ENCODE data around the gene AFF3. TPM values are rescaled to one million over a fixed set of nuclear protein-coding genes. Genes with fewer than 3 reads are reported as not detected.

Gene AFF3
- total RNA-seq, 1 experiment from 2014 or later = 0.22 TPM

DNA sequence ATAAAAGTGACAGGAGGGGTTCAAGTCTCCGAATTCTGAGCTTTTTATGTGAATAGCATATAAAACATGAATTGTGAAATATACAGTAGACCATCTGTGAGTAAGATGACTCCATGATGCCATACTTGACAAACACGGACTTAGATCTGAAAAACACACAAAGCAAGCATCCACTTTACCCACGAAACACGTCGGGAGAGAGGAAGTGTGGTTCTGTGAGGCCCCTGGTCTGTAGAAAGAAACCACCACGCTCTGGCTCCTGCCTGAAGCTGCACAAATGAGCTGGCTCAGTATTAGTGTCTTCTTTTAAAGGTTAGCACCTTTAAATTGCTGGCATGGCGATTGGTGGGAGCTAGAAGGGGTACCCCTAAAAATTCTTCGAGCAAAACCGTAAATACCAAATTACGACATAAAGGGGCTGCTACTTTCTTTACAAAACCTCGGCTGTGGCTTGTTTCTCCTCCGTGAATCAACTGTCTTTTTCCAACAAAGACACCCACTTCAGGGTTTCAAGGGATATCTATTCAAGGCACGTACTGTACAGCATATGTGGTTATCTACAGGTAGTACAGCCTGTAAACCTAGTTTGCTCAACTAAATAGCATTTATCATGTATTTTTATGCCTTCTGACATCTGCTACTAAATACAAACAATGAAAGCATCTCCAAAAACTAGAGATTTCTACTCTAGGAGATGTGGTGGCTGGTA is 70.9 kb downstream of the AFF3 start:
- Histone ChIP-seq H3K4me1 (ENCODE audit: insufficient read depth, low read length) (0 out of 2 replicates have a peak, but pooled peaks cover 2% of the 10 kb centered on the region), H3K18ac (ENCODE audit: insufficient read length, low read depth, low read length) (no peak overlapping the region), H2AK5ac (ENCODE audit: insufficient read length, low read length) (no peak overlapping the region), H3K9ac (ENCODE audit: extremely low read depth, insufficient read length, low read length) (no peak overlapping the region), H3K27ac (ENCODE audit: insufficient read length, low read depth, low read length) (no peak overlapping the region), H3K23ac (ENCODE audit: insufficient read length, low read depth, low read length) (no peak overlapping the region), H4K8ac (replicated peaks; ENCODE audit: insufficient read length, low read depth, low read length) (no peak overlapping the region), H3K56ac (ENCODE audit: insufficient read length, low read depth, low read length) (no peak overlapping the region), H4K20me1 (ENCODE audit: control insufficient read depth, insufficient read depth, insufficient read length) (no peaks in the 10 kb centered on the region), H2BK5ac (ENCODE audit: insufficient read length, low read length) (no peak overlapping the region), H4K91ac (ENCODE audit: insufficient read length, low read depth, low read length) (no peak overlapping the region), H3K27me3 (ENCODE audit: insufficient read depth, low read length) (no peaks in the 10 kb centered on the region), H3K79me2 (ENCODE audit: insufficient read depth, low read length) (no peaks in the 10 kb centered on the region), H2BK20ac (ENCODE audit: low read depth, low read length, poor library complexity, severe bottlenecking) (no peak overlapping the region), H3K4me2 (ENCODE audit: insufficient read depth, insufficient read length, low read length) (no peak overlapping the region), H3K9me3 (ENCODE audit: control insufficient read depth, low read depth, low read length) (no peaks in the 10 kb centered on the region), H3K14ac (ENCODE audit: insufficient read depth, low read length) (no peak overlapping the region), H3K4ac (ENCODE audit: low read depth, low read length) (no peak overlapping the region), H2BK12ac (ENCODE audit: insufficient read length, low read depth, low read length) (no peak overlapping the region), H4K5ac (ENCODE audit: insufficient read length, low read depth, low read length) (no peak overlapping the region), H2BK15ac (ENCODE audit: low read depth, low read length) (no peak overlapping the region), H3T11ph (ENCODE audit: low read length) (no peak overlapping the region), H3K23me2 (ENCODE audit: insufficient read length, low read depth, low read length, poor library complexity, severe bottlenecking) (no peaks in the 10 kb centered on the region), H2BK120ac (ENCODE audit: low read depth, low read length, poor library complexity, severe bottlenecking) (no peak overlapping the region), H2AFZ (ENCODE audit: low read length) (no peak overlapping the region), H3K79me1 (ENCODE audit: insufficient read depth, low read depth, low read length, poor library complexity, severe bottlenecking) (no peaks in the 10 kb centered on the region)
- no CpG with 5 or more reads among the region's 13 CpGs for WGBS (ENCODE audit: extremely low coverage, insufficient read length, low lambda C conversion rate)
- H3K36me3 Mint-ChIP-seq (ENCODE audit: insufficient read depth in 1 of 3, low read depth in 3 of 3) = no peaks in the 10 kb centered on the region
- DNase-seq = no peak
- no peak overlapping the region for H3K4me3 Mint-ChIP-seq
- H3K4me1 Mint-ChIP-seq = peaks cover 3 to 5% of the 10 kb centered on the region in 2 experiments; a peak in 3 of 4 replicates
- H3K27me3 Mint-ChIP-seq (ENCODE audit: low read depth) = peaks cover 78% of the 10 kb centered on the region
- no peak overlapping the region for H3K27ac Mint-ChIP-seq
- H3K9me3 Mint-ChIP-seq = no peaks in the 10 kb centered on the region
- TF ChIP-seq, protein P1, sequence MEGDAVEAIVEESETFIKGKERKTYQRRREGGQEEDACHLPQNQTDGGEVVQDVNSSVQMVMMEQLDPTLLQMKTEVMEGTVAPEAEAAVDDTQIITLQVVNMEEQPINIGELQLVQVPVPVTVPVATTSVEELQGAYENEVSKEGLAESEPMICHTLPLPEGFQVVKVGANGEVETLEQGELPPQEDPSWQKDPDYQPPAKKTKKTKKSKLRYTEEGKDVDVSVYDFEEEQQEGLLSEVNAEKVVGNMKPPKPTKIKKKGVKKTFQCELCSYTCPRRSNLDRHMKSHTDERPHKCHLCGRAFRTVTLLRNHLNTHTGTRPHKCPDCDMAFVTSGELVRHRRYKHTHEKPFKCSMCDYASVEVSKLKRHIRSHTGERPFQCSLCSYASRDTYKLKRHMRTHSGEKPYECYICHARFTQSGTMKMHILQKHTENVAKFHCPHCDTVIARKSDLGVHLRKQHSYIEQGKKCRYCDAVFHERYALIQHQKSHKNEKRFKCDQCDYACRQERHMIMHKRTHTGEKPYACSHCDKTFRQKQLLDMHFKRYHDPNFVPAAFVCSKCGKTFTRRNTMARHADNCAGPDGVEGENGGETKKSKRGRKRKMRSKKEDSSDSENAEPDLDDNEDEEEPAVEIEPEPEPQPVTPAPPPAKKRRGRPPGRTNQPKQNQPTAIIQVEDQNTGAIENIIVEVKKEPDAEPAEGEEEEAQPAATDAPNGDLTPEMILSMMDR (conservative IDR thresholded peaks at IDR 0.05) = no peak
